Embryonic facial prominence (tissue), 1 donor: ENCODE data around the gene FUT7.

Experiments used
- DNase-seq: peaks from one replicate; pipeline ENCODE4 v3.0.0-alpha.2; 2016; ENCODE audit errors: extremely low spot score

The FUT7 gene

GRCh38 chr9:137001857-137002645 is 29.8 kb downstream of the FUT7 start:
- no peak for DNase-seq

GRCh38 chr9:137000177-137000930 is 31.5 kb downstream of the FUT7 start:
- DNase-seq = no peak

GRCh38 chr9:136997830-136998234 is 34.1 kb downstream of the FUT7 start:
- DNase-seq = no peak

- DNase-seq = no peak
Measured at GRCh38 chr9:136997371-136997770, 34.5 kb downstream of the FUT7 start.

GRCh38 chr9:136996361-136997292 is 35.3 kb downstream of the FUT7 start, which contains the start of gene CLIC3:
Gene CLIC3 (minus strand): TSS chr9:136996568. CDS start chr9:136996543, 25 bp downstream.
- DNase-seq = no peak

GRCh38 chr9:136995772-136996311 is 36.0 kb downstream of the FUT7 start:
- DNase-seq = no peak

- no peak for DNase-seq
Measured at GRCh38 chr9:136995362-136995761, 36.5 kb downstream of the FUT7 start.

GRCh38 chr9:136994888-136995230 is 37.0 kb downstream of the FUT7 start:
- no peak for DNase-seq

GRCh38 chr9:136994180-136994887 is 37.6 kb downstream of the FUT7 start:
- DNase-seq = no peak

- no peak for DNase-seq
Measured at GRCh38 chr9:136992819-136993369, 39.0 kb downstream of the FUT7 start.

GRCh38 chr9:136991993-136992818 is 39.7 kb downstream of the FUT7 start, which contains the start of gene PAXX:
Gene PAXX (plus strand): TSS chr9:136992422. CDS start chr9:136992444, 22 bp downstream.
- DNase-seq = peak; percentile 85

- DNase-seq = no peak
Measured at GRCh38 chr9:136990242-136990911, 41.5 kb downstream of the FUT7 start.

GRCh38 chr9:136988872-136989271 is 43.0 kb downstream of the FUT7 start:
- DNase-seq = no peak

GRCh38 chr9:136985853-136986252 is 46.0 kb downstream of the FUT7 start:
- DNase-seq = no peak

GRCh38 chr9:136985027-136985602 is 46.8 kb downstream of the FUT7 start:
- DNase-seq = no peak

- DNase-seq = no peak
Measured at GRCh38 chr9:136984464-136985026, 47.3 kb downstream of the FUT7 start.

GRCh38 chr9:136983656-136984314 is 48.1 kb downstream of the FUT7 start:
- no peak for DNase-seq

- no peak for DNase-seq
Measured at GRCh38 chr9:136983167-136983566, 48.7 kb downstream of the FUT7 start.
